ENCODE data around the gene NCR2. TPM values are rescaled to one million over a fixed set of nuclear protein-coding genes. Genes with fewer than 3 reads are reported as not detected.

The NCR2 gene
- total and polyA plus RNA-seq, 5 experiments from 2014 or later, result not detected

DNA sequence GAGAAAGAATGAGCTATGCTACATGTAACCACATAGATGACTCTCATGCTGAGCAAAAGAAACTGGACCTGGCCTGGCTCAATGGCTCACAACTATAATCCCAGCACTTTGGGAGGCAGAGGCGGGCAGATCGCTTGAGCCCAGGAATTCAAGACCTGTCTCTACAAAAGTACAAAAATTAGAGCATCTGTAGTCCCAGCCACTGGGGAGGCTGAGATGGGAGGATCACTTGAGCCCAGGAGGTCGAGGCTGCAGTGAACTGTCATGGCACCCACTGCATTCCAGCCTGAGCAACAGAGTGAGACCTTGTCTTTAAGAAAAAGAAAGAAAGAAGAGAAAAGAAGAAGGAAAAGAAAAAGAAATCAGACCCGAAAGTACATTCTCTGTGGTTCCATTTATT, 41.7 kb downstream of the NCR2 start:
- H3K36me3 Mint-ChIP-seq, result no peaks in the 10 kb centered on the region
- peaks cover 25 to 65% (median 53%) of the 10 kb centered on the region in 5 donors for H3K27me3 Mint-ChIP-seq
- no peak overlapping the region for H3K4me3 Mint-ChIP-seq
- H3K9me3 Mint-ChIP-seq, result no peaks in the 10 kb centered on the region
- POLR2A ChIA-PET, result no interaction called here
- no peak overlapping the region for H3K27ac Mint-ChIP-seq
- ATAC-seq, result no peak
- no peak for DNase-seq
- peaks cover 21 to 33% (median 29%) of the 10 kb centered on the region in 4 donors for H3K4me1 Mint-ChIP-seq

GRCh38 chr6:41379306-41379705, 43.9 kb downstream of the NCR2 start:
- POLR2A ChIA-PET, result no interaction called here
- Mint-ChIP-seq H3K36me3 (no peaks in the 10 kb centered on the region), H3K4me1 (peaks cover 9 to 16% (median 13%) of the 10 kb centered on the region in 4 donors), H3K4me3 (no peak overlapping the region), H3K27ac (no peak overlapping the region), H3K9me3 (no peaks in the 10 kb centered on the region), H3K27me3 (peaks cover 20 to 65% (median 48%) of the 10 kb centered on the region in 5 donors)
- ATAC-seq (no peak), DNase-seq (no peak)

DNA sequence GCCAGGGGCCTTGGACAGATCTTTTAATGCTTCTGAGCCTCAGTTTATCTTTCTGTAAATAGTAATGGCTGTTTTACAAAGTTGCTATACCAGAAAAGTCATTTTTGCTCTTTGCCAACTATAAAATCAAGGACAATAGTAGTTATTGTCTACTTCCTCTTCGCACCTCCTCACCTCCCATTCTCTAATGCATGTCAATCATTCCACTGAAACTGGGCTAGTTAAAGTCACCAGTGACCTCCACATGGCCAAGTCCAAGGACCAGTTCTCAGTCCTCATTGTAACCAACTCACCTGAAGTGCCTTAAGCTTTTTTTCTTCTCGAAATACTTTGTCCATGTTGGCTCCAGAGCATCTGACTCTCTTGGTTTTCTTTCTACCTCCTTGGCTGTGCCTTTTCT, 51.2 kb downstream of the NCR2 start:
- no peaks in the 10 kb centered on the region for H3K9me3 Mint-ChIP-seq

GRCh38 chr6:41392246-41392645, 56.8 kb downstream of the NCR2 start:
- ATAC-seq, result no peak
- Mint-ChIP-seq H3K27ac (no peak overlapping the region), H3K9me3 (peaks cover 4 to 34% (median 20%) of the 10 kb centered on the region in 9 donors), H3K27me3 (peaks cover 6 to 38% (median 26%) of the 10 kb centered on the region in 5 donors), H3K36me3 (peaks cover 0 to 26% (median 24%) of the 10 kb centered on the region in 3 donors), H3K4me3 (no peak overlapping the region), H3K4me1 (no peaks in the 10 kb centered on the region)
- DNase-seq, result no peak
- POLR2A ChIA-PET, result no interaction called here

More for the DNA sequence above, 51.2 kb downstream of the NCR2 start:
- POLR2A ChIA-PET, result no interaction called here
- DNase-seq (no peak), ATAC-seq (no peak)
- Mint-ChIP-seq H3K4me3 (no peak overlapping the region), H3K27me3 (peaks cover 4 to 38% (median 33%) of the 10 kb centered on the region in 5 donors), H3K36me3 (no peaks in the 10 kb centered on the region), H3K4me1 (no peaks in the 10 kb centered on the region), H3K27ac (no peak overlapping the region)

- ATAC-seq, result no peak
- no peak overlapping the region for H3K4me3 Mint-ChIP-seq
- no peak overlapping the region for H3K27ac Mint-ChIP-seq
- no peaks in the 10 kb centered on the region for H3K4me1 Mint-ChIP-seq
- peaks cover 11 to 52% (median 29%) of the 10 kb centered on the region in 5 donors for H3K27me3 Mint-ChIP-seq
- peaks cover 4 to 34% (median 20%) of the 10 kb centered on the region in 9 donors for H3K9me3 Mint-ChIP-seq
- H3K36me3 Mint-ChIP-seq, result peaks cover 0 to 27% (median 26%) of the 10 kb centered on the region in 3 donors
- DNase-seq, result no peak
- POLR2A ChIA-PET, result interaction anchor here (0.5 kb wide), 1 partner anchor 90 kb away, joined by 6 read pairs; no protein-coding TSS in a partner anchor
Measured at GRCh38 chr6:41396335-41396734, 60.9 kb downstream of the NCR2 start.

GRCh38 chr6:41399424-41399823, 64.0 kb downstream of the NCR2 start:
- H3K4me1 Mint-ChIP-seq, result no peaks in the 10 kb centered on the region
- ATAC-seq, result no peak
- POLR2A ChIA-PET, result no interaction called here

More at GRCh38 chr6:41399424-41399823, 64.0 kb downstream of the NCR2 start:
- no peak for DNase-seq
- Mint-ChIP-seq H3K27ac (no peak overlapping the region), H3K4me3 (no peak overlapping the region), H3K27me3 (peaks cover 16 to 74% (median 27%) of the 10 kb centered on the region in 5 donors), H3K36me3 (peaks cover 0 to 22% (median 14%) of the 10 kb centered on the region in 3 donors), H3K9me3 (peaks cover 6 to 32% (median 12%) of the 10 kb centered on the region in 9 donors)

Other genes with a start within 250 kb of the NCR2 start
- not detected for gene TREML1, start 181.3 kb upstream of the NCR2 start, total RNA-seq
- gene TREML1, start 181.3 kb upstream of the NCR2 start, polyA plus RNA-seq, result not detected
- gene TREM2, start 172.5 kb upstream of the NCR2 start, total RNA-seq, result under 1 TPM in 1 of 2 experiments, not detected in 1; 0.49 TPM
- gene TREM2, start 172.5 kb upstream of the NCR2 start, polyA plus RNA-seq, result not detected
- 1 to 10 TPM; 1.7 to 1.9 TPM for gene TREML2, start 134.5 kb upstream of the NCR2 start, total RNA-seq
- gene TREML2, start 134.5 kb upstream of the NCR2 start, polyA plus RNA-seq, result 1 to 10 TPM in 1 of 3 donors, under 1 TPM in 2; 0.65 to 1.5 (median 0.70) TPM
- not detected for gene TREML4, start 107.3 kb upstream of the NCR2 start, total RNA-seq
- not detected for gene TREML4, start 107.3 kb upstream of the NCR2 start, polyA plus RNA-seq
- gene TREM1, start 48.9 kb upstream of the NCR2 start, total RNA-seq, result not detected
- under 1 TPM in 1 of 3 donors, not detected in 2; 0.36 TPM for gene TREM1, start 48.9 kb upstream of the NCR2 start, polyA plus RNA-seq
- gene FOXP4, start 210.8 kb downstream of the NCR2 start, total RNA-seq, result 1 to 10 TPM; 3.9 to 5.1 TPM
- under 1 TPM; 0.07 to 0.19 (median 0.15) TPM for gene FOXP4, start 210.8 kb downstream of the NCR2 start, polyA plus RNA-seq

All from naive thymus-derived CD8-positive, alpha-beta T cell (primary cell).